Measurements from ENCODE around the gene STRA6.

Gene STRA6

GRCh38 chr15:74130155-74130848, 72.3 kb downstream of the STRA6 start, which contains the start of gene ISLR2:
Gene ISLR2, plus strand, starts transcription at chr15:74130586. Its CDS starts 2,169 bp downstream, at chr15:74132755.
- no peak for TF ChIP-seq CTCF (IDR thresholded peaks at IDR 0.05; ENCODE audit: low read length, missing control alignments)
- no peak for DNase-seq (ENCODE audit: low read depth)
- H3K4me3 ChIP-seq (replicated peaks; ENCODE audit: low read depth, low read length): no peak within 1 kb of the TSS

- no peak for TF ChIP-seq CTCF (IDR thresholded peaks at IDR 0.05; ENCODE audit: low read length, missing control alignments)
- H3K4me3 ChIP-seq (replicated peaks; ENCODE audit: low read depth, low read length): no peak overlapping the region
- DNase-seq (ENCODE audit: low read depth): no peak
Observed at GRCh38 chr15:74129586-74130154, 72.9 kb downstream of the STRA6 start.

Measured in fibroblast of pulmonary artery (primary cell).